ENCODE results near the gene CDCP1. TPM values are rescaled to one million over a fixed set of nuclear protein-coding genes. Genes with fewer than 3 reads are reported as not detected.
"Not testable (repeated sequence)": the region's sequence is repeated elsewhere in the genome, so short reads cannot be mapped to it uniquely, and the experiment has no call there.

The CDCP1 gene
- total RNA-seq, 8 experiments from 2014 or later, result under 0.01 to 0.51 (median 0.23) TPM

- H3K4me1 ChIP-seq (replicated peaks in 1 of 2), result peaks cover 0 to 6% of the 10 kb centered on the region in 2 donors
- H3K4me3 ChIP-seq, result no peak overlapping the region
- H3K27ac ChIP-seq, result no peak overlapping the region
- 74 to 100% (median 83%) methylated on average over 1 to 4 of the region's 6 CpGs; no CpG with 5 or more reads in 2 of the 10 experiments for WGBS, 10 experiments
- in situ Hi-C loops (cut with MboI; ENCODE audit: low pct_unique_long_range_greater_than_20kb in 2 of 9, low sequenced_read_pairs in 9 of 9, unreplicated experiment in 9 of 9), result no loop called here
- no peak for ATAC-seq (replicated peaks in 6 of 8)
These were observed 2.2 kb downstream of the CDCP1 start for GRCh38 chr3:45143673-45144671.

- H3K4me1 ChIP-seq (replicated peaks in 1 of 2); H3K27ac ChIP-seq; H3K4me3 ChIP-seq; in situ Hi-C loops (cut with MboI; ENCODE audit: low pct_unique_long_range_greater_than_20kb in 2 of 9, low sequenced_read_pairs in 9 of 9, unreplicated experiment in 9 of 9): not testable (repeated sequence)
- 0 to 100% (median 70%) methylated on average over 1 to 3 of the region's 4 CpGs; no CpG with 5 or more reads in 5 of the 10 experiments for WGBS, 10 experiments
- peak in 1 of 8 experiments; percentile 4 for ATAC-seq (replicated peaks in 6 of 8)
These were observed 5.4 kb downstream of the CDCP1 start for GRCh38 chr3:45140770-45141155.

GRCh38 chr3:45140141-45140769, 5.9 kb downstream of the CDCP1 start:
- in situ Hi-C loops (cut with MboI; ENCODE audit: low pct_unique_long_range_greater_than_20kb in 2 of 9, low sequenced_read_pairs in 9 of 9, unreplicated experiment in 9 of 9), result no loop called here
- peak in 3 of 8 experiments; percentile 40 to 85 (median 65) for ATAC-seq (replicated peaks in 6 of 8)
- H3K4me1 ChIP-seq (replicated peaks in 1 of 2), result no peaks in the 10 kb centered on the region
- H3K4me3 ChIP-seq, result no peak overlapping the region
- no peak overlapping the region for H3K27ac ChIP-seq
- 0 to 90% (median 62%) methylated on average over 1 to 8 of the region's 8 CpGs; no CpG with 5 or more reads in 1 of the 10 experiments for WGBS, 10 experiments

- WGBS, 10 experiments, result 6 to 89% (median 60%) methylated on average over 2 to 4 of the region's 6 CpGs; no CpG with 5 or more reads in 4 of the 10 experiments
- ATAC-seq (replicated peaks in 6 of 8), result peak in 3 of 8 experiments; percentile 43 to 75 (median 45)
- Histone ChIP-seq H3K27ac (no peak overlapping the region), H3K4me3 (no peak overlapping the region), H3K4me1 (replicated peaks in 1 of 2) (no peaks in the 10 kb centered on the region)
- in situ Hi-C loops (cut with MboI; ENCODE audit: low pct_unique_long_range_greater_than_20kb in 2 of 9, low sequenced_read_pairs in 9 of 9, unreplicated experiment in 9 of 9), result no loop called here
These were observed 6.6 kb downstream of the CDCP1 start for GRCh38 chr3:45139372-45140140.

- Histone ChIP-seq H3K27ac (no peak overlapping the region), H3K4me3 (no peak overlapping the region), H3K4me1 (replicated peaks in 1 of 2) (no peaks in the 10 kb centered on the region)
- in situ Hi-C loops (cut with MboI; ENCODE audit: low pct_unique_long_range_greater_than_20kb in 2 of 9, low sequenced_read_pairs in 9 of 9, unreplicated experiment in 9 of 9), result no loop called here
- WGBS, 10 experiments, result 67 to 100% (median 78%) methylated on average over 1 to 5 of the region's 5 CpGs; no CpG with 5 or more reads in 2 of the 10 experiments
- ATAC-seq (replicated peaks in 6 of 8), result no peak
These were observed 8.5 kb downstream of the CDCP1 start for GRCh38 chr3:45137656-45138181.

GRCh38 chr3:45135959-45136358, 10.2 kb downstream of the CDCP1 start:
- H3K4me3 ChIP-seq, result no peak overlapping the region
- H3K4me1 ChIP-seq (replicated peaks in 1 of 2), result no peaks in the 10 kb centered on the region
- in situ Hi-C loops (cut with MboI; ENCODE audit: low pct_unique_long_range_greater_than_20kb in 2 of 9, low sequenced_read_pairs in 9 of 9, unreplicated experiment in 9 of 9), result no loop called here
- ATAC-seq (replicated peaks in 6 of 8), result no peak
- no peak overlapping the region for H3K27ac ChIP-seq
- 0 to 100% (median 83%) methylated on average over 1 of the region's 1 CpG; no CpG with 5 or more reads in 3 of the 10 experiments for WGBS, 10 experiments

GRCh38 chr3:45134758-45135521, 11.2 kb downstream of the CDCP1 start:
- in situ Hi-C loops (cut with MboI; ENCODE audit: low pct_unique_long_range_greater_than_20kb in 2 of 9, low sequenced_read_pairs in 9 of 9, unreplicated experiment in 9 of 9), result no loop called here
- Histone ChIP-seq H3K27ac (no peak overlapping the region), H3K4me1 (replicated peaks in 1 of 2) (no peaks in the 10 kb centered on the region), H3K4me3 (no peak overlapping the region)
- WGBS, 10 experiments, result 51 to 100% (median 71%) methylated on average over 1 to 4 of the region's 5 CpGs; no CpG with 5 or more reads in 1 of the 10 experiments
- no peak for ATAC-seq (replicated peaks in 6 of 8)

GRCh38 chr3:45132568-45133211, 13.5 kb downstream of the CDCP1 start:
- WGBS, 10 experiments, result 0 to 81% (median 61%) methylated on average over 1 to 5 of the region's 5 CpGs; no CpG with 5 or more reads in 2 of the 10 experiments
- no peak overlapping the region for H3K4me3 ChIP-seq
- H3K4me1 ChIP-seq (replicated peaks in 1 of 2), result no peaks in the 10 kb centered on the region
- in situ Hi-C loops (cut with MboI; ENCODE audit: low pct_unique_long_range_greater_than_20kb in 2 of 9, low sequenced_read_pairs in 9 of 9, unreplicated experiment in 9 of 9), result no loop called here
- ATAC-seq (replicated peaks in 6 of 8), result no peak
- no peak overlapping the region for H3K27ac ChIP-seq

GRCh38 chr3:45131201-45131600, 15.0 kb downstream of the CDCP1 start:
- ATAC-seq (replicated peaks in 6 of 8), result no peak
- H3K27ac ChIP-seq, result no peak overlapping the region
- no peaks in the 10 kb centered on the region for H3K4me1 ChIP-seq (replicated peaks in 1 of 2)
- H3K4me3 ChIP-seq, result no peak overlapping the region
- in situ Hi-C loops (cut with MboI; ENCODE audit: low pct_unique_long_range_greater_than_20kb in 2 of 9, low sequenced_read_pairs in 9 of 9, unreplicated experiment in 9 of 9), result no loop called here
- WGBS, 10 experiments, result 58 to 100% (median 93%) methylated on average over 1 to 2 of the region's 2 CpGs; no CpG with 5 or more reads in 2 of the 10 experiments

GRCh38 chr3:45130476-45130875, 15.7 kb downstream of the CDCP1 start:
- Histone ChIP-seq H3K4me1 (replicated peaks in 1 of 2) (no peaks in the 10 kb centered on the region), H3K27ac (no peak overlapping the region), H3K4me3 (no peak overlapping the region)
- no peak for ATAC-seq (replicated peaks in 6 of 8)
- WGBS, 10 experiments, result 81 to 100% (median 89%) methylated on average over 1 to 3 of the region's 3 CpGs; no CpG with 5 or more reads in 5 of the 10 experiments
- in situ Hi-C loops (cut with MboI; ENCODE audit: low pct_unique_long_range_greater_than_20kb in 2 of 9, low sequenced_read_pairs in 9 of 9, unreplicated experiment in 9 of 9), result no loop called here

- H3K4me3 ChIP-seq, result no peak overlapping the region
- in situ Hi-C loops (cut with MboI; ENCODE audit: low pct_unique_long_range_greater_than_20kb in 2 of 9, low sequenced_read_pairs in 9 of 9, unreplicated experiment in 9 of 9), result no loop called here
- no peaks in the 10 kb centered on the region for H3K4me1 ChIP-seq (replicated peaks in 1 of 2)
- no peak overlapping the region for H3K27ac ChIP-seq
- WGBS, 10 experiments, result 30 to 100% (median 77%) methylated on average over 1 to 4 of the region's 4 CpGs; no CpG with 5 or more reads in 1 of the 10 experiments
- ATAC-seq (replicated peaks in 6 of 8), result peak in 1 of 8 experiments; percentile 64
These were observed 17.2 kb downstream of the CDCP1 start for GRCh38 chr3:45128950-45129349.
